IPS DF 19.7 (cell line): Measurements from ENCODE around the gene SPIRE2.

ENCODE experiments used
- DNase-seq: peaks from one replicate; pipeline ENCODE4 v3.0.0-alpha.2; 2013; ENCODE audit warnings: low read depth, low spot score

Gene SPIRE2

DNA sequence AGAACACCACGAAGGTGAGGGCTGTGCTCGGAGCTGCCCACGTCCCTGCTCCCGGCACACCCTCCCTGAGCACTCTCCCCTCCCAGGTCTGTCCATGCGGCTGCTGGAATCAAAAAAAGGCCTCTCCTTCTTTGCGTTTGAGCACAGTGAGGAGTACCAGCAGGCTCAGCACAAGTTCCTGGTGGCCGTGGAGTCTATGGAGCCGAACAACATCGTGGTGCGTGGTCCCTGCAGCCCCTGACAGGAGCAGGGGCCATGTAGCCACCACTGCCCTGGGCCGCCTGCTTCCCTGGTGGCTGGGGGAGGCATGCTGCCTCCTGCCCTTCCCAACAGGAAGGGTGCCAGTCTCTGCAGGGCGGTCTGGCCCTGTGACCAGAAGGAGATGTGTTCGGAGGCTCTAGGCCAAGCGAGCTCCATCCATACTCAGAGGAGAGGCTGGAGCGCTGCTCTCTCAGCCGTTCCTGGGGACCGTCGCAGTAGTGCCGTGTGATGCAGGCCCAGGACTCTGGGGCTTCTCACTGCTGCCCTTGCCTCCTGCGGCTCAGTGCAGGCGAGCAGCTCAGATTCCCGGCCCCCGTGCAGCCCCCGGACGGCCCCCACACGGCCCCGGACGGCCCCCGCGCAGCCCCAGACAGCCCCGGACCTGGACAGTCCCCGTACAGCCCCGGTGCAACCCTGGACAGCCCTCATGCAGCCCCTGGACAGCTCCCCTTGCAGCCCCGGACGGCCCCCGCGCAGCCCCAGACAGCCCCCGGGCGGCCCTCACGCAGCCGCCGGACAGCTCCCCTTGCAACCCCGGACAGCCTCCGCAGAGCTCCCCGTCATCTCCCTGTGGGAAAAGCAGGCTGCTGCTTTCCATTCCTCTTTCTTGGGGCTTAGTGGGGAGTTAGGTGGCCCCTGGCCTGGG lies 65.6 kb downstream of the SPIRE2 start:
- DNase-seq = no peak

DNA sequence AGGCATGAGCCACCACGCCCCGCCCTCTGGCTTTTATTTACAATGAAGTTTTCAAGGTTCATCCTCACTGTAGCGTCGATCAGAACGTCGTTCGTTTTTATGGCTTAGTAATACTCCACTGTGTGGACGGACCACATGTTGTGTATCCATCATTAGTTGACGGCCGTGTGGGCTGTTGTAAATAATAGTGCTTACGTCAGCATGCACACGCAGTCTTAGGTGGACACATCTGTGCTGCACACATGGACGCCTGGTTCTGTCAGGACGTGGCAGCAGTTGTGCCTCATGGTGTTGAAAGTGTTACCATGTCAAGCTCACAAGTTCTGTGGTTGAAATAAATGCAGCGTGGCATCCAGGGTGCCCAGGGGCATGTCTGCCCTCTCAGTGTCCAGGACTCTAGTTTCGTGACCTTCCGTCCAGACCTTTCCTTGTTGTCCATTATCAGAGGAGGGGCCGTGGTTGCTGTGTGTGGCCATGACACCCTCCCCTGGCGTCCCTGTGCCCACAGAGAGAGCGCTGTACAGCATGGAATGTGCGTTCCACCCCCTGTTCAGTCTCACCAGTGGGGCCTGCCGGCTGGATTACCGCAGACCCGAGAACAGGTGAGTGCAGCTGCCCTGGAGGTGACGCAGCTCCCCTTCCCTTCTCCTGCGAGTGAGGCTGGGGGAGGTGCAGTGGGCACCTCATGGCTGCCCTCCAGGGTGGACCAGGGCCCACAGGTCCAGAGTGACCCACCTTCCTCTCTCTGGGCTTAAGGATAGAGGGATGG lies 67.4 kb downstream of the SPIRE2 start:
- no peak for DNase-seq

GRCh38 chr16:89897204-89897603 lies 68.9 kb downstream of the SPIRE2 start:
- DNase-seq = no peak

DNA sequence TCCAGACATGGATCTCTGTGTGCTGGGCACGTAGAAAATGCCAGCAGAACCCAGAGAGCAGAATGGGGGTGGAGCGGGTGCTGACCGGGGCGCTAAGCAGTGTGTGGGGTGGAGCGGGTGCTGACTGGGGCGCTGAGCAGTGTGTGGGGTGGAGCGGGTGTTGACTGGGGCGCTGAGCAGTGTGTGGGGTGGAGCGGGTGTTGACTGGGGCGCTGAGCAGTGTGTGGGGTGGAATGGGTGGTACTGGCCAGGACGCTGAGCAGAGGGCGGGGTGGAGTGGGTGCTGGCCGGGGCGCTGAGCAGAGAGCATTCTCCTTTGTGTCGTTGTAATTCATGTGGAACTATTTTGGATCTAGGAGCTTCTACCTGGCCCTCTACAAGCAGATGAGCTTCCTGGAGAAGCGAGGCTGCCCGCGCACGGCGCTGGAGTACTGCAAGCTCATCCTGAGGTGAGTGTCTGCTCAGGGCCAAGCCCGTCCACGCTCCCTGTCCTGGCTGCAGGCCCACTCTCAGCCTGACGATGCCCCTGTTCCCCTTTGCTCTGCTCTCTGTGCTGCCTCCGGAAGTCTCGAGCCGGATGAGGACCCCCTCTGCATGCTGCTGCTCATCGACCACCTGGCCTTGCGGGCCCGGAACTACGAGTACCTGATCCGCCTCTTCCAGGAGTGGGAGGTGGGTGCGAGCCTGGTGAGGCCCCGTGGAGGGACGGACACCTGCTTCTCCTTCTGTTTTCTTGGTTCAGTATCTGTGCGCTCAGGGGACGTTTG lies 70.1 kb downstream of the SPIRE2 start:
- DNase-seq = no peak

DNA sequence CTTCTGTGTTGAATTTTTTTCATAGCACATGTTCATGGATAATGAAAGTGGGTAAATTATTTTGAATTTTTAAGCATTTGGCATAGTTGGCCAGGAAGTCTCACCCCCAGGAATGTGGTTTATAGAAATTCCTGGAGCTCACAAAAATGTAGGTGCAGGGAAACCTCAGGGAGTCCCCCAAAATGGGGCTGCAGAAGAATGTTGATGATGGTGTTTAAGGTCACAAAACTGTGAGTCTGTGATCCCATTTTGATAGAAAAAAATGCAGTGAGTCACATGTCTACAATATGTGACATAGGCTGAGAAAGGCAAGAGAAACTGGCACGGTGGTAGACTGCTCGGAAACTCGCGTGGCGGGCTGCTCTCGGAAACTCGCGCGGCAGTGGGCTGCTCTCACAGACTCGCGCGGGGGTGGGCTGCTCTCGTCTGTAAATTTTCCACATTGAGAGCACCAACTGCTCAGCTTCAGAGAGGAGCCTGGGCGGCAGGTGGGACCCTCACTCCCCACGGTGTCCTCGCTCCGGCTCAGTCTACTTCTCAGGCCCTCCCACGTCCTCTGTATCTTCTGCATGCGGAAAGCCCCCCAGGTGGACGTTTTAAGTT lies 71.7 kb downstream of the SPIRE2 start:
- no peak for DNase-seq

- no peak for DNase-seq
These were observed 72.6 kb downstream of the SPIRE2 start for GRCh38 chr16:89900885-89901284.

DNA sequence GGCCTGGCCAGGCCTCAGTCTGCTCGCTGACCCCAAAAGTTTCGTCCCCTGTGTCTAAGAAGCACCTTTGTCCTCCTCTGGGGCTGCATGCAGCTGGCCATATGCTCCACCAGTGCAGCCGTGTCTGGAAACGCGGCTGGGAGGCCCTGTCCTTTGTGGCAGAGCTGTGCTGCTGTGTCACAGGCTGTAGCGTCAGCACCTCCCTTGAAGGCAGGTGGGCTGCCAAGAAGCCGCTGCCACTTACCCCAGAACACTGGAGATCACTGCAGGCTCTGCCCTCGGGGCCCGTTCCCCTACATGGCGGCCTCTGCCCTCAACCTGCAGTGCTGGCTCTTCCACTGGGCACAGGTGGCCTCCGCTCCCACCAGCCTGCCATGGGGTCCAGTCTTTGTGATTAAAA lies 74.7 kb downstream of the SPIRE2 start:
- DNase-seq = no peak

DNA sequence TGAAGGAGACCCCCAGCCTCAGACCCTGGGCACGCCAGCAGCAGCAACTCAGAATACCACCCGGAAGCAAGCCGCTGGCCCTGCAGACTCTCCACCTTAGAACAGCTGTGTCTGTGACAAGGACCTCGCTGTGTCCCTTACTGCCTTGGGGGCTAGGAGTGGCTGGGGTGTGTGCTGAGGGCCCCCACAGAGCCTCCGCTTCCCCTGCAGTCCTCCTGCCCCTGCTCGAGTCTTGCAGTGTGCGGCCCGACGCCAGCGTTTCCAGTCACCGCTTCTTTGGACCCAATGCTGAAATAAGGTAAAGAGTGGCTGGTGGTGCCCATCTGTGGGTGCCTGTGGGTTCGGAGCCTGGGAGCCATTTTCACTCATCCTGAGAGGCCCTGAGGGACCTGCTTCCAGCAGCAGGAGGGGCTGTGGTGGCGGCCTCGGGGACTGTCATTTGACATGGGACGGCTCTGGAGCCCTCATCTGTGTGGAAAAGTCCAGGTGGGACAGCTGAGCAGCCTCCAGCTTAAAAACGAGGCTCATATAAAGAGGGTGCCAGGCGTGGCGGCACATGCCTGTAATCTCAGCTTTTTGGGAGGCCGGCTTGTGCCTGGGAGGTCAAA lies 75.7 kb downstream of the SPIRE2 start:
- DNase-seq = no peak

GRCh38 chr16:89904606-89905510 lies 76.6 kb downstream of the SPIRE2 start:
- no peak for DNase-seq

- DNase-seq = no peak
These were observed 77.3 kb downstream of the SPIRE2 start for GRCh38 chr16:89905511-89906139.

- no peak for DNase-seq
These were observed 78.1 kb downstream of the SPIRE2 start for GRCh38 chr16:89906140-89907025.

DNA sequence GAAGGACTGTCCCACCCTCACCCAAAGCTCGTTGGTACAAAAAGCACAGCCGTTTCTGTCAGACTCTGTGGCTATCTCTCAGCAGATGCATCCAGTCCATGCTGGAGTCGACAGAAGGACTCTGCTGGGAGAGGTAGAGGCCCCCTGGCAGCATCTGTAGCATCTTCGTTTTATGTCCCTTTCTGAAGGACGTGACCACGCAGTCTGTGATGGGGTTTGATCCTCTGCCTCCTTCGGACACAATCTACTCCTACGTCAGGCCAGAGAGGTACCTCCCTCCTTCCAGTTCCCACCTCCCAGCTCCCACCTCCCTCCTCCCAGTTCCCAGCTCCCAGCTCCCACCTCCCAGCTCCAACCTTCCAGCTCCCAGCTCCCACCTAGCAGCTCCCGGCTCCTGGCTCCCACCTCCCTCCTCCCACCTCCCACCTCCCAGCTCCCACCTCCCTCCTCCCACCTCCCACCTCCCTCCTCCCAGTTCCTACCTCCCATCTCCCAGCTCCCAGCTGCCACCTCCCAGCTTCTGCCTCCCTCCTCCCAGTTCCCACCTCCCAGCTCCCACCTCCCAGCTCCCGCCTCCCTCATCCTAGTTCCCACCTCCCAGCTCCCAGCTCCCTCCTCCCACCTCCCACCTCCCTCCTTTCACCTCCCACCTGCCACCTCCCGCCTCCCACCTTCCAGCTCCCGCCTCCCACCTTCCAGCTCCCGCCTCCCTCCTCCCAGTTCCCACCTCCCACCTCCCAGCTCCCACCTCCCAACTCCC lies 79.0 kb downstream of the SPIRE2 start:
- DNase-seq = no peak

GRCh38 chr16:89908236-89908635 lies 80.0 kb downstream of the SPIRE2 start:
- no peak for DNase-seq

- DNase-seq = no peak
These were observed 81.8 kb downstream of the SPIRE2 start for GRCh38 chr16:89909777-89910716.

- DNase-seq = no peak
These were observed 82.6 kb downstream of the SPIRE2 start for GRCh38 chr16:89910717-89911354.

GRCh38 chr16:89911375-89911774 lies 83.1 kb downstream of the SPIRE2 start:
- no peak for DNase-seq
